GM11168 (cell line): ENCODE data around the gene CPXM1.
"Not testable (repeated sequence)": the region's sequence is repeated elsewhere in the genome, so short reads cannot be mapped to it uniquely, and the experiment has no call there.

ENCODE experiments used
- in situ Hi-C: fragments of 300-500 bp; cut with MboI; formaldehyde crosslinking; loops from one replicate; pipeline ENCODE4 v1.12.0; 2022; ENCODE audit warnings: low sequenced_read_pairs; ENCODE audit not compliant: unreplicated experiment

The CPXM1 gene

GRCh38 chr20:2773812-2774211, 26.6 kb downstream of the CPXM1 start:
- in situ Hi-C loops: no loop called here

- in situ Hi-C loops: no loop called here
These were observed 28.8 kb downstream of the CPXM1 start for GRCh38 chr20:2771631-2772080.

- in situ Hi-C loops: not testable (repeated sequence)
These were observed 30.3 kb downstream of the CPXM1 start for GRCh38 chr20:2770091-2770490.

GRCh38 chr20:2768632-2769015, 31.8 kb downstream of the CPXM1 start:
- in situ Hi-C loops: no loop called here

- in situ Hi-C loops: no loop called here
These were observed 32.4 kb downstream of the CPXM1 start for GRCh38 chr20:2767768-2768631.

GRCh38 chr20:2763186-2763585, 37.2 kb downstream of the CPXM1 start:
- in situ Hi-C loops: no loop called here

GRCh38 chr20:2762578-2763131, 37.8 kb downstream of the CPXM1 start:
- in situ Hi-C loops: no loop called here

- in situ Hi-C loops: no loop called here
These were observed 38.5 kb downstream of the CPXM1 start for GRCh38 chr20:2761885-2762284.

- in situ Hi-C loops: no loop called here
These were observed 39.5 kb downstream of the CPXM1 start for GRCh38 chr20:2760952-2761305.

GRCh38 chr20:2760297-2760951, 40.0 kb downstream of the CPXM1 start:
- in situ Hi-C loops: no loop called here

- in situ Hi-C loops: no loop called here
These were observed 40.7 kb downstream of the CPXM1 start for GRCh38 chr20:2759603-2760296.

- in situ Hi-C loops: no loop called here
These were observed 41.3 kb downstream of the CPXM1 start for GRCh38 chr20:2759143-2759542.

GRCh38 chr20:2757969-2758368, 42.5 kb downstream of the CPXM1 start:
- in situ Hi-C loops: no loop called here

GRCh38 chr20:2757001-2757400, 43.4 kb downstream of the CPXM1 start:
- in situ Hi-C loops: no loop called here

GRCh38 chr20:2756056-2756611, 44.3 kb downstream of the CPXM1 start:
- in situ Hi-C loops: no loop called here

- in situ Hi-C loops: no loop called here
These were observed 44.9 kb downstream of the CPXM1 start for GRCh38 chr20:2755451-2756055.

GRCh38 chr20:2754424-2754823, 46.0 kb downstream of the CPXM1 start:
- in situ Hi-C loops: no loop called here

GRCh38 chr20:2753461-2754040, 46.9 kb downstream of the CPXM1 start:
- in situ Hi-C loops: no loop called here

- in situ Hi-C loops: no loop called here
These were observed 47.6 kb downstream of the CPXM1 start for GRCh38 chr20:2752567-2753460.
